CD8-positive, alpha-beta memory T cell (primary cell): Measurements from ENCODE around the gene GADL1. TPM values are rescaled to one million over a fixed set of nuclear protein-coding genes. Genes with fewer than 3 reads are reported as not detected.

Experiments
- CTCF ChIA-PET: fragments of 350-600 bp; sonication (Branson Sonifier 250); formaldehyde crosslinking; loops from one replicate; lab custom pipeline; 2021; ENCODE audit warnings: antibody characterized with exemption; lab: Charles Lee
- POLR2A ChIA-PET: fragments of 350-600 bp; sonication (Branson Sonifier 250); formaldehyde crosslinking; loops from one replicate; lab custom pipeline; 2021; ENCODE audit warnings: antibody characterized with exemption; lab: Charles Lee
- DNase-seq, 5 donors: peaks; one replicate each; pipeline versions ENCODE4 v3.0.0 to v3.0.0-alpha.2; 2020 to 2022; ENCODE audit warnings: mixed read lengths in 1 of 5
- H3K27ac ChIP-seq: one replicate; pipeline ENCODE4 v1.7.0; 2013; ENCODE audit warnings: low read depth, mild to moderate bottlenecking, low read length, moderate library complexity
- H3K27me3 ChIP-seq: 2 replicates; pipeline ENCODE4 v1.7.0; 2013; ENCODE audit warnings: low read length, mild to moderate bottlenecking; ENCODE audit not compliant: insufficient read depth, poor library complexity, severe bottlenecking
- H3K36me3 ChIP-seq: 2 replicates; pipeline ENCODE4 v1.7.0; 2013; ENCODE audit warnings: mild to moderate bottlenecking, low read length, moderate library complexity; ENCODE audit not compliant: insufficient read depth
- H3K4me1 ChIP-seq: 2 replicates; pipeline ENCODE4 v1.7.0; 2013; ENCODE audit warnings: mild to moderate bottlenecking, low read length, moderate library complexity; ENCODE audit not compliant: insufficient read depth
- H3K4me3 ChIP-seq: 2 replicates; pipeline ENCODE4 v1.7.0; 2013; ENCODE audit warnings: mild to moderate bottlenecking, low read length
- H3K9me3 ChIP-seq: 2 replicates; pipeline ENCODE4 v1.7.0; 2013; ENCODE audit warnings: mild to moderate bottlenecking, low read length
- H3K27ac Mint-ChIP-seq, 8 donors: one replicate each; pipeline ENCODE4 v1.8.0; 2020 to 2021; ENCODE audit warnings: mixed read lengths in 8 of 8, mild to moderate bottlenecking in 6 of 8, inconsistent platforms in 3 of 8, moderate library complexity in 3 of 8
- H3K27me3 Mint-ChIP-seq, 2 donors: one replicate each; pipeline ENCODE4 v1.8.0; 2020 to 2021; ENCODE audit warnings: mixed read lengths in 2 of 2, mild to moderate bottlenecking in 1 of 2, moderate library complexity in 1 of 2
- H3K36me3 Mint-ChIP-seq, 3 donors: one replicate each; pipeline ENCODE4 v1.8.0; 2020 to 2021; ENCODE audit warnings: mixed read lengths in 3 of 3, inconsistent platforms in 1 of 3, mild to moderate bottlenecking in 1 of 3
- H3K4me1 Mint-ChIP-seq, 3 donors: one replicate each; pipeline ENCODE4 v1.8.0; 2020 to 2021; ENCODE audit warnings: mixed read lengths in 3 of 3, inconsistent platforms in 1 of 3, mild to moderate bottlenecking in 1 of 3
- H3K4me3 Mint-ChIP-seq, 7 donors: one replicate each; pipeline ENCODE4 v1.8.0; 2020 to 2021; ENCODE audit warnings: mixed read lengths in 7 of 7, mild to moderate bottlenecking in 6 of 7, moderate library complexity in 4 of 7, inconsistent platforms in 2 of 7
- H3K9me3 Mint-ChIP-seq, 5 donors: one replicate each; pipeline ENCODE4 v1.8.0; 2020 to 2022; ENCODE audit warnings: mixed read lengths in 5 of 5, mild to moderate bottlenecking in 3 of 5, moderate library complexity in 2 of 5, inconsistent platforms in 1 of 5
- polyA plus RNA-seq: library from polyadenylated mRNA; unstranded; fragments of 300-500 nt; fragmentation: Illumina TruSeq; gene quantifications from one replicate; pipeline ENCODE4 v1.2.3, GENCODE V29; 2021
- total RNA-seq, 2 experiments: library from RNA; stranded (reverse); gene quantifications; one replicate each; pipeline ENCODE4 v1.2.3, GENCODE V29; 2021

Gene GADL1
- total and polyA plus RNA-seq, 3 experiments from 2014 or later, result not detected

DNA sequence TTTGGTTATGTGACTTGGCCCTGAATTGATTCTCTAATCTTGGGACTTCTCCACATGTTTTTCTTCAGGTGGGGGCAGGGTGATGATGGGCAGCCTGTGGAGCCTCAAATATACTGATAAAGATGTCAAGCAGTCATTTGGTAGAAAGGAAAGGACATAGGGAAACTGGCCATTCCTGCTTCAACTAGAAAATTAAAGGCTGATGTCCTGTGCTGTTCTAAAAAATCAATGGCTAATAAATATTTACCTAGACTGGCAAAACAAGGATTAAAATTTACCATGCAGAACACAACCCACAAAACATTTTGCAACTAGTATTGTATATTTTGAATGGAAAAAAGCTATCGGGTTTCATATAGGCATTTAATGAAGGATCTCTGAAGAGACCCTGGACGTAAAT is 133.7 kb downstream of the GADL1 start:
- Mint-ChIP-seq H3K4me1 (no peaks in the 10 kb centered on the region), H3K9me3 (no peaks in the 10 kb centered on the region), H3K27me3 (peaks cover 0 to 3% of the 10 kb centered on the region in 2 donors), H3K27ac (no peak overlapping the region), H3K4me3 (no peak overlapping the region), H3K36me3 (no peaks in the 10 kb centered on the region)
- H3K27ac ChIP-seq, result no peak overlapping the region
- no peaks in the 10 kb centered on the region for H3K27me3 ChIP-seq
- no peaks in the 10 kb centered on the region for H3K9me3 ChIP-seq
- ChIA-PET CTCF (no interaction called here), POLR2A (no interaction called here)
- no peak for DNase-seq
- no peaks in the 10 kb centered on the region for H3K36me3 ChIP-seq
- no peak overlapping the region for H3K4me3 ChIP-seq
- H3K4me1 ChIP-seq, result no peaks in the 10 kb centered on the region

DNA sequence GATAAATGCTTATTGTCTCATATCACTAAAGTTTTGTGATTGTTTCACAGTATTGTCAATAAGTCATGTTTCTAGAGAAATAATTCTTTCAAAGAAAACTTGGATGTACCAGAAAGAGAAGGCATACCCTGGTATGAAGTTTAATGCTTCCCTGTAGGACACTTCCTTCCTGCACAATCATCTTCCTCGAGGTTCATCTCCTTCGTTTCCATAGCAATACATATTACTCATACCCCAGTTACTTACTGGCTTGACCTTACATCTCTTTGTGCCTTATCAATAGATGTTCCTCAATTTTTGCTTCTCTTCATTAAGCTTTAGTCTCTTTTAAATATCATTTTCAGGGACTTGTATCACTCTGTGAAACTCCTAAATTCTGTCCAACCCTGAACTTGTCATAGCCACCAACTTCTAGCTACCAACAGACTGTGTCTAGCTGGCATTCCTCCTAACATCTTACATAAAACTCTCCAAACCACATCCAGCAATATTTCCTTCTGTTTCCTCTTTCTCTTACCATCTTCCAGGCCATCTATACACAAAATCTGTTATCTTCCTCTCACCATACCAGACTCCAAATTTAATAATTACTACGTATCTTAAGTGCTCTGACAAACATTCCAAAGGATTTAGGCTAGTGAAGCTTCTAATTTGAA is 134.3 kb downstream of the GADL1 start:
- Mint-ChIP-seq H3K36me3 (no peaks in the 10 kb centered on the region), H3K4me1 (no peaks in the 10 kb centered on the region), H3K27me3 (peaks cover 0 to 3% of the 10 kb centered on the region in 2 donors), H3K4me3 (no peak overlapping the region), H3K9me3 (no peaks in the 10 kb centered on the region), H3K27ac (no peak overlapping the region)
- ChIA-PET CTCF (no interaction called here), POLR2A (no interaction called here)
- Histone ChIP-seq H3K27me3 (no peaks in the 10 kb centered on the region), H3K36me3 (no peaks in the 10 kb centered on the region), H3K9me3 (no peaks in the 10 kb centered on the region), H3K4me3 (no peak overlapping the region), H3K27ac (no peak overlapping the region), H3K4me1 (no peaks in the 10 kb centered on the region)
- no peak for DNase-seq

DNA sequence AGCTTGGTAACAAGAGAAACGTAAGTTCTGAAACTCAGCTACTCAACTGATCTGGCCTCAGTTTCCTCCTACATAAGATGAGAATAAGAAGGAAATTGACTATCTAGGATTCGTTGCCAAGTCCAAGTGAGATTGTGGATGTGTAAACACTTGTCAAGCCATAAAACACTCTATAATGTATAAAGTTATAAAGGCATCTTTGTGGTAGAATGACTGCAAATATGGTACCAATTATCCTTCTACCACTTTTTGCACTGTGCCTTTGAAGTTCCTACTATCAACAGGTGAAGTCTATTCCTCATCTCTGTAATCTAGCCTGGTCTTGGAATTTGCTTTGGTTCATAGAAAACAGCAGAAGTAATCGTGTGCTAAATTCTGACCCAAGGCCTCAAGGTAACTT is 138.2 kb downstream of the GADL1 start:
- H3K36me3 ChIP-seq, result no peaks in the 10 kb centered on the region
- H3K9me3 ChIP-seq, result no peaks in the 10 kb centered on the region
- DNase-seq, result no peak
- CTCF ChIA-PET, result interaction anchor here (1.0 kb wide), 1 partner anchor 12 kb away, joined by 3 read pairs; no protein-coding TSS in a partner anchor
- Mint-ChIP-seq H3K27me3 (peaks cover 6 to 9% of the 10 kb centered on the region in 2 donors), H3K27ac (no peak overlapping the region), H3K4me3 (no peak overlapping the region), H3K9me3 (no peaks in the 10 kb centered on the region), H3K4me1 (peaks cover 0 to 5% (median 4%) of the 10 kb centered on the region in 3 donors), H3K36me3 (no peaks in the 10 kb centered on the region)
- no peak overlapping the region for H3K4me3 ChIP-seq
- no peaks in the 10 kb centered on the region for H3K27me3 ChIP-seq
- POLR2A ChIA-PET, result no interaction called here
- no peak overlapping the region for H3K27ac ChIP-seq
- no peaks in the 10 kb centered on the region for H3K4me1 ChIP-seq

DNA sequence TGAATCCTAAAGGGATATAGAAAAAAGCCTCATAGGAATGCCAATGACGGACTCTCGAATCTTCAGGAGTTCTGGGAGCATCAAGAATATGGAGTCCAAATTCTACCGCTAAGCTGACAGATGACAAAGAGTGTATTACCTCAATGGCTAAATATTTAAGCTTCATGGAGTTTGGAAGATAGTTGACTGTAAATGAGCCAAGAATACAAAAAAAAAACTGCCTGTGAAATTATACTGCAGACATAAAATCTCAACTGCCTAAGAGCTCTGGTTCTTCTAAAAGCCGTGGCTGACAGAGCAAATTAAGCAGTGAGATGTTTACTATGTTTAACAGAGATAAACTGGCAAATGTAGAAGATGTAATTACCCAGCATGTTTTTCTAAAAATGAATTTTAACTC is 140.0 kb downstream of the GADL1 start:
- Histone ChIP-seq H3K4me1 (no peaks in the 10 kb centered on the region), H3K27ac (no peak overlapping the region), H3K36me3 (no peaks in the 10 kb centered on the region), H3K27me3 (no peaks in the 10 kb centered on the region), H3K9me3 (no peaks in the 10 kb centered on the region), H3K4me3 (no peak overlapping the region)
- Mint-ChIP-seq H3K4me3 (no peak overlapping the region), H3K27me3 (peaks cover 3 to 9% of the 10 kb centered on the region in 2 donors), H3K4me1 (peaks cover 0 to 5% (median 4%) of the 10 kb centered on the region in 3 donors), H3K9me3 (no peaks in the 10 kb centered on the region), H3K36me3 (no peaks in the 10 kb centered on the region), H3K27ac (no peak overlapping the region)
- POLR2A ChIA-PET, result no interaction called here
- CTCF ChIA-PET, result interaction anchor here (0.8 kb wide), 1 partner anchor 14 kb away, joined by 4 read pairs; no protein-coding TSS in a partner anchor
- no peak for DNase-seq

DNA sequence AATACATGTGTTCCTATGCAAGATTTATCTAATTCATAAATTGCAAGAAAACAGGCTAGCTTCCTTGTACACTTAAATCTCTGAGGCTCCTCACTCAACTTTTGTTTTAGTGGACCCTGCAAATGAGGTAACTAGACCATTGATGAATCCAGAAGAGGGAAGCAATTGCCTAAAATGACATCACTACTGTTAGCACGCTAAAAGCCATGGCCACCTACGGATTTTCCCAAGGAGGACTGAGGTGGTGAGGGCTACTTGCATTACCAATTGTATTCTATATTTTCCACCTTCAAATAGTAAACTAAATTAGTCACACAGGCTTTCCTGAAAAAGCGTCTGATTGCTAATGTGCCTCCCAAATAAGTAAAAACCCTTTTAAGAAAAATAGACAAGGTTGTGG is 140.7 kb downstream of the GADL1 start:
- Histone ChIP-seq H3K27ac (no peak overlapping the region), H3K4me1 (no peaks in the 10 kb centered on the region), H3K9me3 (no peaks in the 10 kb centered on the region), H3K36me3 (no peaks in the 10 kb centered on the region), H3K4me3 (no peak overlapping the region), H3K27me3 (no peaks in the 10 kb centered on the region)
- peaks cover 3 to 9% of the 10 kb centered on the region in 2 donors for H3K27me3 Mint-ChIP-seq
- H3K27ac Mint-ChIP-seq, result no peak overlapping the region
- ChIA-PET POLR2A (no interaction called here), CTCF (no interaction called here)
- no peaks in the 10 kb centered on the region for H3K36me3 Mint-ChIP-seq
- no peak for DNase-seq
- H3K4me3 Mint-ChIP-seq, result no peak overlapping the region
- peaks cover 0 to 5% (median 4%) of the 10 kb centered on the region in 3 donors for H3K4me1 Mint-ChIP-seq
- H3K9me3 Mint-ChIP-seq, result no peaks in the 10 kb centered on the region

DNA sequence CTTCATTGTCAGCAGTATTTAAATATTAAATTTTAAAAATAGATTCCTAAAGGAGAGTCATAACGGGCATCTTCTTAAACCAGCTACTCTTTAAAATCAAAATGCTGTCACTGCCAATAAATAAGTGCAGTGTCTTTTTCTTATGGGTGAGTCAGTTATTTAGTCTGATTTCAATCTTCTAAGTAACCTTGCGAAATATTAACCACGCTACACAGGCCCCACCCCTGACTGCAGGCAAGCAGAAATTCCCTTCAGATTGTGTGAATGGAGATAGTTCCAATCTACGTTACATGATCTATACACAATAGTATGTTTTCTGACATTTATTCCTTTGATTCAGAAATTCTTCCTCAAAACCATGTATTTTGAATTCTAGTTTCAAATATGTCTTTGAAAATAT is 141.5 kb downstream of the GADL1 start:
- no peak overlapping the region for H3K27ac ChIP-seq
- DNase-seq, result no peak
- CTCF ChIA-PET, result interaction anchor here (1.8 kb wide), 1 partner anchor 124 kb away, joined by 4 read pairs; no protein-coding TSS in a partner anchor
- POLR2A ChIA-PET, result no interaction called here
- Mint-ChIP-seq H3K4me3 (no peak overlapping the region), H3K36me3 (no peaks in the 10 kb centered on the region), H3K9me3 (no peaks in the 10 kb centered on the region), H3K4me1 (peaks cover 0 to 5% (median 4%) of the 10 kb centered on the region in 3 donors), H3K27me3 (peaks cover 3 to 9% of the 10 kb centered on the region in 2 donors), H3K27ac (no peak overlapping the region)
- H3K4me1 ChIP-seq, result no peaks in the 10 kb centered on the region
- H3K27me3 ChIP-seq, result no peaks in the 10 kb centered on the region
- H3K4me3 ChIP-seq, result no peak overlapping the region
- no peaks in the 10 kb centered on the region for H3K36me3 ChIP-seq
- no peaks in the 10 kb centered on the region for H3K9me3 ChIP-seq

DNA sequence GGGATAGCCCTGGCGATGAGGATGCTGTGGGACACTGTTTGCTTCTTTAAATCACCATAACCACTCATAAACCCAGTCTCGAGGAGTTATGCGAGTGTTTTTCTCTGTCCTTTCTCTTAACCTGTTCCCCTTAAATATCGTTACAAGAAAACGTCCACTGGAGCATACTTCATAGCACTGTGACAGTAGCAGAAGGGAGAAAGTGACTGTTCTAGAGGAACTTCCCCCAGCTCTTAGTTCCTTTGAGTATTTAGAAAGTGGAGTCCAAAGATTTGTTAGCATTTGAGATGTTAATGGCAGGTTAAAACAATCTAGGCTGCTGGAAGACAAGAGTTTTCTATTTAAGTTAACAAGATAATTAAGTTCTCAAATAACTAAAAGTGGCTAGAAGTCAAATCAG is 142.0 kb downstream of the GADL1 start:
- H3K36me3 Mint-ChIP-seq, result no peaks in the 10 kb centered on the region
- H3K27ac Mint-ChIP-seq, result no peak overlapping the region
- peaks cover 0 to 5% (median 4%) of the 10 kb centered on the region in 3 donors for H3K4me1 Mint-ChIP-seq
- Histone ChIP-seq H3K27ac (no peak overlapping the region), H3K36me3 (no peaks in the 10 kb centered on the region), H3K4me1 (no peaks in the 10 kb centered on the region), H3K9me3 (no peaks in the 10 kb centered on the region), H3K27me3 (no peaks in the 10 kb centered on the region), H3K4me3 (no peak overlapping the region)
- ChIA-PET POLR2A (no interaction called here), CTCF (interaction anchor here (1.0 to 1.8 kb wide), 2 partner anchors 123 to 737 kb away, joined by 4 to 6 read pairs; no protein-coding TSS in a partner anchor)
- H3K27me3 Mint-ChIP-seq, result peaks cover 3 to 9% of the 10 kb centered on the region in 2 donors
- no peak overlapping the region for H3K4me3 Mint-ChIP-seq
- no peaks in the 10 kb centered on the region for H3K9me3 Mint-ChIP-seq
- DNase-seq, result no peak

DNA sequence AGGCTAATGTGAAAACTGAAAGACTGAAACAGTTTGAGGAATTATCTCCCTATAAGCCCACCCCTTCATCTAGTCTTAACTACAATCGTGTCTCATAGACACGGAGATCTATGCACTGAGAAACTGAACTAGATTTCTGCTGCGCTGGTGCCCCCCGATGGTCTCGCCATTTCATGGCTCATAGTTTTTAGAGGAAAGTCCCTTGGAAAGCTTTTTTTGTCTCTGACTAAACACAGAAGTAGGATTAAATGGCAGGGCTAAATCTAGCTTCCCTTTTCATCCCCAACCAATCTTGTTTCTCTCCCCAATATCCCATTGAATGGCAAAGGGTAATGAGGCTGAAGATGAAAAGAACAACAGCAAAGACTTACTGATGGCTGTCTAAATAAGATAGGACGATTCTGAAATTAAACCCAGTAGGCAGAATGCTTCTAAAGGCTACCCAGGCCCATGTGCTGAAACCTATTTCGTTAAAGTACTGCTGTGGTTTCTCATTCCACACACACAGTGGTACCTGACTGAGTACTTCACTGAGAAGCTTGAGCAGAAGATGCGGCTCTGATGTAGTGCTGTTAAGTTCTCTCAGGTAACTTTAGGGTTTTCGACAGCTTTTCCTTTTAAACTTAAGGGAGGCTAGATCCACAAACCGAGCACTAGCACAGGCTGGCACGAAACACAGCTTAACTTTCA is 142.7 kb downstream of the GADL1 start:
- H3K27ac Mint-ChIP-seq, result no peak overlapping the region
- Histone ChIP-seq H3K4me3 (no peak overlapping the region), H3K27ac (no peak overlapping the region), H3K27me3 (no peaks in the 10 kb centered on the region), H3K36me3 (no peaks in the 10 kb centered on the region), H3K4me1 (no peaks in the 10 kb centered on the region), H3K9me3 (no peaks in the 10 kb centered on the region)
- H3K9me3 Mint-ChIP-seq, result no peaks in the 10 kb centered on the region
- DNase-seq, result peak in 4 of 5 donors; percentile 2 to 62 (median 38)
- no peaks in the 10 kb centered on the region for H3K36me3 Mint-ChIP-seq
- H3K27me3 Mint-ChIP-seq, result peaks cover 3 to 9% of the 10 kb centered on the region in 2 donors
- H3K4me3 Mint-ChIP-seq, result no peak overlapping the region
- ChIA-PET POLR2A (no interaction called here), CTCF (interaction anchor here (0.7 to 1.8 kb wide), 8 partner anchors 12 to 741 kb away, joined by 3 to 6 read pairs (median 4); no protein-coding TSS in a partner anchor)
- peaks cover 0 to 5% (median 4%) of the 10 kb centered on the region in 3 donors for H3K4me1 Mint-ChIP-seq
